HepG2 (cell line): ENCODE results near the gene RBM12. TPM values are rescaled to one million over a fixed set of nuclear protein-coding genes. Genes with fewer than 3 reads are reported as not detected.
A peak's percentile ranks its signal among the peaks of the same experiment; 100 is the strongest.

Source experiments
- ISL2 ChIP-seq: sonication (generic); formaldehyde crosslinking; IDR thresholded peaks from 2 replicates; pipeline ENCODE4 v1.5.0; 2020; ENCODE audit warnings: missing genetic modification reagents
- MTA3 ChIP-seq: sonication (generic); formaldehyde crosslinking; IDR thresholded peaks from 2 replicates; pipeline ENCODE4 v1.4.0; 2020; ENCODE audit warnings: missing genetic modification reagents
- NCOA1 ChIP-seq: sonication (generic); formaldehyde crosslinking; IDR thresholded peaks from 2 replicates; pipeline ENCODE4 v1.9.0; 2021; ENCODE audit warnings: missing genetic modification reagents
- NR1H2 ChIP-seq: sonication (generic); formaldehyde crosslinking; IDR thresholded peaks from 2 replicates; pipeline ENCODE4 v1.8.1; 2022; ENCODE audit warnings: low read depth, missing genetic modification reagents, borderline replicate concordance
- POLR2AphosphoS2 ChIP-seq: IDR thresholded peaks from 2 replicates; pipeline ENCODE4 v1.6.1; 2011; ENCODE audit warnings: low read depth, low read length, improper control_type of control experiment
- TBX2 ChIP-seq: sonication (generic); formaldehyde crosslinking; IDR thresholded peaks from 2 replicates; pipeline ENCODE4 v1.5.0; 2020; ENCODE audit warnings: missing genetic modification reagents, mild to moderate bottlenecking, borderline replicate concordance
- TGIF2 ChIP-seq: IDR thresholded peaks from 2 replicates; pipeline ENCODE4 v1.6.1; 2016; ENCODE audit warnings: control low read depth, missing compliant biosample characterization
- ZNF562 ChIP-seq: sonication (generic); formaldehyde crosslinking; IDR thresholded peaks from 2 replicates; pipeline ENCODE4 v1.8.0; 2022; ENCODE audit warnings: missing genetic modification reagents, borderline replicate concordance
- polyA plus RNA-seq, 8 experiments: library from polyadenylated mRNA; depleted of rRNA in 3 of 8; stranded (reverse) in 7 of 8; unstranded in 1 of 8; fragments of >200 nt; fragmentation: Illumina TruSeq in 4 of 8; extraction: Trizol in 4 of 8; gene quantifications; 2 replicates each; pipeline versions ENCODE4 v1.2.1 to v1.2.3, GENCODE V29; 2011 to 2016; ENCODE audit warnings: low read depth in 4 of 8, missing spikeins in 1 of 8, mixed read lengths in 1 of 8; ENCODE audit not compliant: insufficient read depth in 1 of 8
- total RNA-seq, 5 experiments: library from RNA; depleted of rRNA; stranded (reverse); fragments of >200 nt; fragmentation: Illumina TruSeq; extraction: Trizol; gene quantifications; 2 replicates each; pipeline ENCODE4 v1.2.3, GENCODE V29; 2016; ENCODE audit warnings: low read depth in 1 of 5
- TF ChIP-seq, protein P1 (sequence below): sonication (generic); formaldehyde crosslinking; IDR thresholded peaks from 2 replicates; pipeline ENCODE4 v1.5.0; 2020; ENCODE audit warnings: mild to moderate bottlenecking, missing genetic modification reagents, borderline replicate concordance
- TF ChIP-seq, protein P2 (sequence below): sonication (generic); formaldehyde crosslinking; IDR thresholded peaks from 2 replicates; pipeline ENCODE4 v1.4.0; 2020; ENCODE audit warnings: mild to moderate bottlenecking, missing genetic modification reagents
- TF ChIP-seq, protein P3 (sequence below): sonication (generic); formaldehyde crosslinking; IDR thresholded peaks from 2 replicates; pipeline ENCODE4 v1.5.1; 2020; ENCODE audit warnings: mild to moderate bottlenecking, moderate library complexity, missing genetic modification reagents
- TF ChIP-seq, protein P4 (sequence below): sonication (generic); formaldehyde crosslinking; IDR thresholded peaks from 2 replicates; pipeline ENCODE4 v1.5.0; 2020; ENCODE audit warnings: missing genetic modification reagents
- TF ChIP-seq, protein P5 (sequence below): sonication (generic); formaldehyde crosslinking; IDR thresholded peaks from 2 replicates; pipeline ENCODE4 v1.5.0; 2020; ENCODE audit warnings: mild to moderate bottlenecking, missing genetic modification reagents

The RBM12 gene
- total and polyA plus RNA-seq, 2 of the 13 experiments (the other 11 are each of a cell fraction or from before 2014, with no cell fraction given), result 97.9 to 104 TPM

DNA sequence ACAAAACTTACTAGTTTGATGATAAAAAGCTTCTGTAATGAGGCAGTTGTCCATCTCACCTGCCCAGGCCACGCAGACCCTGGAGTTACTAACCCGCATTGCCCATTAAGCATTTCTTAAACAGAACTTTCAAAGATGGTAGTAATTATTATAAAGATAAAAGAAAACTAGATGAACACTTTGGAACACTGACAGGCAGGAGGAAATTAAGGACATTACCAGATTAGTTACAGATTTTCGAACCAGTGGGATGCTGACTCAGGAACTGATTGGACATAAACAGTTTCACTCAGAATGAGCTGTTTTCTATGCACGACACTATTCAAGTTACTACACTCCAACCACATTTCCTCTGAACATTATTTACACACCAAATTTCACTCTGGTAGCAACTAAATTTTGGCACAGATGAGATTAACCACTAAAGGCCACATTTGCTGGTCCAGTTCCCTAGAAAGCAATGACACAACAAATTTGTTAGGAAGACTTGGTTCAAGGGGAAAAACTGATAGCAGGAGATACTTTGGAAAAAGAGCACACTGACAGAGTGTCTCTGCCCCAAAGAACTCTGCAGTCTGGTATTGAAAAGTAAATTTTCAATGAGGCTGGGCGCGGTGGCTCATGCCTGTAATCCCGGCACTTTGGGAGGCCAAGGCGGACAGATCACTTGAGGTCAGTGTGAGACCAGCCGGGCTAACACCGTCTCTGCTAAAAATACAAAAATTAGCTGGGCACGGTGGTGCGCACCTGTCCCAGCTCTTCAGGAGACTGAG is 37.5 kb upstream of the RBM12 start (continued):
- TF ChIP-seq POLR2AphosphoS2 (peak; percentile 98), TBX2 (CRISPR knock-in tag) (no peak), NCOA1 (CRISPR knock-in tag) (0 out of 2 replicates have a peak, but pooled peaks have one; percentile 66), ZNF562 (CRISPR knock-in tag) (peak; percentile 61; the same call in 1 of the 2 replicates), ISL2 (CRISPR knock-in tag) (peak; percentile 9; the same call in 1 of the 2 replicates), TGIF2 (CRISPR knock-in tag) (no peak), MTA3 (CRISPR knock-in tag) (no peak), NR1H2 (no peak)
- TF ChIP-seq, protein P1, sequence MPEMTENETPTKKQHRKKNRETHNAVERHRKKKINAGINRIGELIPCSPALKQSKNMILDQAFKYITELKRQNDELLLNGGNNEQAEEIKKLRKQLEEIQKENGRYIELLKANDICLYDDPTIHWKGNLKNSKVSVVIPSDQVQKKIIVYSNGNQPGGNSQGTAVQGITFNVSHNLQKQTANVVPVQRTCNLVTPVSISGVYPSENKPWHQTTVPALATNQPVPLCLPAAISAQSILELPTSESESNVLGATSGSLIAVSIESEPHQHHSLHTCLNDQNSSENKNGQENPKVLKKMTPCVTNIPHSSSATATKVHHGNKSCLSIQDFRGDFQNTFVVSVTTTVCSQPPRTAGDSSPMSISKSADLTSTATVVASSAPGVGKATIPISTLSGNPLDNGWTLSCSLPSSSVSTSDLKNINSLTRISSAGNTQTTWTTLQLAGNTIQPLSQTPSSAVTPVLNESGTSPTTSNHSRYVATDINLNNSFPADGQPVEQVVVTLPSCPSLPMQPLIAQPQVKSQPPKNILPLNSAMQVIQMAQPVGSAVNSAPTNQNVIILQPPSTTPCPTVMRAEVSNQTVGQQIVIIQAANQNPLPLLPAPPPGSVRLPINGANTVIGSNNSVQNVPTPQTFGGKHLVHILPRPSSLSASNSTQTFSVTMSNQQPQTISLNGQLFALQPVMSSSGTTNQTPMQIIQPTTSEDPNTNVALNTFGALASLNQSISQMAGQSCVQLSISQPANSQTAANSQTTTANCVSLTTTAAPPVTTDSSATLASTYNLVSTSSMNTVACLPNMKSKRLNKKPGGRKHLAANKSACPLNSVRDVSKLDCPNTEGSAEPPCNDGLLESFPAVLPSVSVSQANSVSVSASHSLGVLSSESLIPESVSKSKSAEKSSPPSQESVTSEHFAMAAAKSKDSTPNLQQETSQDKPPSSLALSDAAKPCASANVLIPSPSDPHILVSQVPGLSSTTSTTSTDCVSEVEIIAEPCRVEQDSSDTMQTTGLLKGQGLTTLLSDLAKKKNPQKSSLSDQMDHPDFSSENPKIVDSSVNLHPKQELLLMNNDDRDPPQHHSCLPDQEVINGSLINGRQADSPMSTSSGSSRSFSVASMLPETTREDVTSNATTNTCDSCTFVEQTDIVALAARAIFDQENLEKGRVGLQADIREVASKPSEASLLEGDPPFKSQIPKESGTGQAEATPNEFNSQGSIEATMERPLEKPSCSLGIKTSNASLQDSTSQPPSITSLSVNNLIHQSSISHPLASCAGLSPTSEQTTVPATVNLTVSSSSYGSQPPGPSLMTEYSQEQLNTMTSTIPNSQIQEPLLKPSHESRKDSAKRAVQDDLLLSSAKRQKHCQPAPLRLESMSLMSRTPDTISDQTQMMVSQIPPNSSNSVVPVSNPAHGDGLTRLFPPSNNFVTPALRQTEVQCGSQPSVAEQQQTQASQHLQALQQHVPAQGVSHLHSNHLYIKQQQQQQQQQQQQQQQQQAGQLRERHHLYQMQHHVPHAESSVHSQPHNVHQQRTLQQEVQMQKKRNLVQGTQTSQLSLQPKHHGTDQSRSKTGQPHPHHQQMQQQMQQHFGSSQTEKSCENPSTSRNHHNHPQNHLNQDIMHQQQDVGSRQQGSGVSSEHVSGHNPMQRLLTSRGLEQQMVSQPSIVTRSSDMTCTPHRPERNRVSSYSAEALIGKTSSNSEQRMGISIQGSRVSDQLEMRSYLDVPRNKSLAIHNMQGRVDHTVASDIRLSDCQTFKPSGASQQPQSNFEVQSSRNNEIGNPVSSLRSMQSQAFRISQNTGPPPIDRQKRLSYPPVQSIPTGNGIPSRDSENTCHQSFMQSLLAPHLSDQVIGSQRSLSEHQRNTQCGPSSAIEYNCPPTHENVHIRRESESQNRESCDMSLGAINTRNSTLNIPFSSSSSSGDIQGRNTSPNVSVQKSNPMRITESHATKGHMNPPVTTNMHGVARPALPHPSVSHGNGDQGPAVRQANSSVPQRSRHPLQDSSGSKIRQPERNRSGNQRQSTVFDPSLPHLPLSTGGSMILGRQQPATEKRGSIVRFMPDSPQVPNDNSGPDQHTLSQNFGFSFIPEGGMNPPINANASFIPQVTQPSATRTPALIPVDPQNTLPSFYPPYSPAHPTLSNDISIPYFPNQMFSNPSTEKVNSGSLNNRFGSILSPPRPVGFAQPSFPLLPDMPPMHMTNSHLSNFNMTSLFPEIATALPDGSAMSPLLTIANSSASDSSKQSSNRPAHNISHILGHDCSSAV, result no peak
- TF ChIP-seq, protein P2, sequence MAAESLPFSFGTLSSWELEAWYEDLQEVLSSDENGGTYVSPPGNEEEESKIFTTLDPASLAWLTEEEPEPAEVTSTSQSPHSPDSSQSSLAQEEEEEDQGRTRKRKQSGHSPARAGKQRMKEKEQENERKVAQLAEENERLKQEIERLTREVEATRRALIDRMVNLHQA (CRISPR knock-in tag), result no peak
- TF ChIP-seq, protein P3, sequence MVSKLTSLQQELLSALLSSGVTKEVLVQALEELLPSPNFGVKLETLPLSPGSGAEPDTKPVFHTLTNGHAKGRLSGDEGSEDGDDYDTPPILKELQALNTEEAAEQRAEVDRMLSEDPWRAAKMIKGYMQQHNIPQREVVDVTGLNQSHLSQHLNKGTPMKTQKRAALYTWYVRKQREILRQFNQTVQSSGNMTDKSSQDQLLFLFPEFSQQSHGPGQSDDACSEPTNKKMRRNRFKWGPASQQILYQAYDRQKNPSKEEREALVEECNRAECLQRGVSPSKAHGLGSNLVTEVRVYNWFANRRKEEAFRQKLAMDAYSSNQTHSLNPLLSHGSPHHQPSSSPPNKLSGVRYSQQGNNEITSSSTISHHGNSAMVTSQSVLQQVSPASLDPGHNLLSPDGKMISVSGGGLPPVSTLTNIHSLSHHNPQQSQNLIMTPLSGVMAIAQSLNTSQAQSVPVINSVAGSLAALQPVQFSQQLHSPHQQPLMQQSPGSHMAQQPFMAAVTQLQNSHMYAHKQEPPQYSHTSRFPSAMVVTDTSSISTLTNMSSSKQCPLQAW, result no peak
- TF ChIP-seq, protein P4, sequence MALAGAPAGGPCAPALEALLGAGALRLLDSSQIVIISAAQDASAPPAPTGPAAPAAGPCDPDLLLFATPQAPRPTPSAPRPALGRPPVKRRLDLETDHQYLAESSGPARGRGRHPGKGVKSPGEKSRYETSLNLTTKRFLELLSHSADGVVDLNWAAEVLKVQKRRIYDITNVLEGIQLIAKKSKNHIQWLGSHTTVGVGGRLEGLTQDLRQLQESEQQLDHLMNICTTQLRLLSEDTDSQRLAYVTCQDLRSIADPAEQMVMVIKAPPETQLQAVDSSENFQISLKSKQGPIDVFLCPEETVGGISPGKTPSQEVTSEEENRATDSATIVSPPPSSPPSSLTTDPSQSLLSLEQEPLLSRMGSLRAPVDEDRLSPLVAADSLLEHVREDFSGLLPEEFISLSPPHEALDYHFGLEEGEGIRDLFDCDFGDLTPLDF (CRISPR knock-in tag), result 0 out of 2 replicates have a peak, but pooled peaks have one; percentile 24
- TF ChIP-seq, protein P5, sequence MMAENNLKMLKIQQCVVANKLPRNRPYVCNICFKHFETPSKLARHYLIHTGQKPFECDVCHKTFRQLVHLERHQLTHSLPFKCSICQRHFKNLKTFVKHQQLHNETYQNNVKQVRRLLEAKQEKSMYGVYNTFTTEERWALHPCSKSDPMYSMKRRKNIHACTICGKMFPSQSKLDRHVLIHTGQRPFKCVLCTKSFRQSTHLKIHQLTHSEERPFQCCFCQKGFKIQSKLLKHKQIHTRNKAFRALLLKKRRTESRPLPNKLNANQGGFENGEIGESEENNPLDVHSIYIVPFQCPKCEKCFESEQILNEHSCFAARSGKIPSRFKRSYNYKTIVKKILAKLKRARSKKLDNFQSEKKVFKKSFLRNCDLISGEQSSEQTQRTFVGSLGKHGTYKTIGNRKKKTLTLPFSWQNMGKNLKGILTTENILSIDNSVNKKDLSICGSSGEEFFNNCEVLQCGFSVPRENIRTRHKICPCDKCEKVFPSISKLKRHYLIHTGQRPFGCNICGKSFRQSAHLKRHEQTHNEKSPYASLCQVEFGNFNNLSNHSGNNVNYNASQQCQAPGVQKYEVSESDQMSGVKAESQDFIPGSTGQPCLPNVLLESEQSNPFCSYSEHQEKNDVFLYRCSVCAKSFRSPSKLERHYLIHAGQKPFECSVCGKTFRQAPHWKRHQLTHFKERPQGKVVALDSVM (CRISPR knock-in tag), result no peak
